NAMALWA (cell line): ENCODE data around the gene KCNJ6.

Experiments
- DNase-seq: peaks from one replicate; pipeline ENCODE4 v3.0.0-alpha.2; 2015; ENCODE audit warnings: low spot score

The KCNJ6 gene

DNA sequence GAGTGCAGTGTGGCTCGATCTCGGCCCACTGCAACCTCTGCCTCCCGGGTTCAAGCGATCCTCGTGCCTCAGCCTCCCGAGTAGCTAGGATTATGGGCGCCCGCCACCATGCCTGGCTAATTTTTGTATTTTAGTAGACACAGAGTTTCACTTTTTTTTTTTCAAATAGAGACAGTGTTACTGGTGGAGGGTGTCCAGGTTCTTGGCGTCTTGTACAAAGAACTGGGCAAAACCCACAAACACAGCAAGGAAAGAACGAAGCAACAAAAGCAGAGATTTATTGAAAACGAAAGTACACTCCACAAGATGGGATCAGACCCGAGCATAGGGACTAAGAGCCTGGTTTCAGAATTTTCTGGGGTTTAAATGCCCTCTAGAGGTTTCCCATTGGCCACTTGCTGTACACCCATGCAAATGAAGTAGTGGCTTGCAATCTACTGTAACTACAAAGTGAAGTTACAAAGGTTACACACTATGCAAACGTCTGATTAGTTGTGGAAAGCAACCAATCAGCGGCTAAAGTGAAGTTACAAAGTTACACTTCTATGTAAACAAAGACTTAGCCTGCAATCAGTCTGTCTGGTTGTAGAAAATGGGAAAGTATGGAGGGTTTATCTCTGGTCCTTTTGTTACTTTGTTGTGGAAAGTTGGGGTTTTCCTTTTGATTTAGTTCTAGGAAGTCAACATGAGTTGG lies 350.6 kb downstream of the KCNJ6 start:
- DNase-seq: no peak

DNA sequence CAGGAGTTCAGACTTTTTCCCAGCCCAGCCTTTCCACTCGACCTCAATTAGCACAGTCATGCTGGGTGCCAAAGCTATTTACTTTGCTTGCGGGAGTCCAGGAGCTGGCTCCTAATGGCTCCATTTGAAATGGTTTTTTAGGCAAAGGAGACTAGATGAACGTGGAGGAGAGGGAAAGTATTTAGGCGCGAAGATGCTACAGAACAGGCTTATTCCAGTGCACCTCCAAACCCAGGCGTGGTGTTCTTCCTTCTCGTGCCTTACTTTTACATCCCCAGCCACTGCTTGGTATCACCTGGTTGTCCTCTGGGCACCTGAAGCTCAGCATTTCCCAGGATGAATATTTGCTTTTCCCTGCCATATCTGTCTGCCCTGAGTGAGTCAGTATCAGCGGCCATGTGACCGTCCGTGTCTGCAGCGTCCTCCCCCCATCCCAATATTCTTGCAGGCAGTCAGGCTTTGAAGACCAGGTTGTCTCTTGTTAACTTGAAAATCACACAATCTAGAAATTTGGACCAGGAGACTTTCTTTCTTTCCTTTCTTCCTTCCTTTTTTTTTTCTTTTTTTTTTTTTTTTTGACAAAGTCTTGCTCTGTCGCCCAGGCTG lies 351.2 kb downstream of the KCNJ6 start:
- no peak for DNase-seq

DNA sequence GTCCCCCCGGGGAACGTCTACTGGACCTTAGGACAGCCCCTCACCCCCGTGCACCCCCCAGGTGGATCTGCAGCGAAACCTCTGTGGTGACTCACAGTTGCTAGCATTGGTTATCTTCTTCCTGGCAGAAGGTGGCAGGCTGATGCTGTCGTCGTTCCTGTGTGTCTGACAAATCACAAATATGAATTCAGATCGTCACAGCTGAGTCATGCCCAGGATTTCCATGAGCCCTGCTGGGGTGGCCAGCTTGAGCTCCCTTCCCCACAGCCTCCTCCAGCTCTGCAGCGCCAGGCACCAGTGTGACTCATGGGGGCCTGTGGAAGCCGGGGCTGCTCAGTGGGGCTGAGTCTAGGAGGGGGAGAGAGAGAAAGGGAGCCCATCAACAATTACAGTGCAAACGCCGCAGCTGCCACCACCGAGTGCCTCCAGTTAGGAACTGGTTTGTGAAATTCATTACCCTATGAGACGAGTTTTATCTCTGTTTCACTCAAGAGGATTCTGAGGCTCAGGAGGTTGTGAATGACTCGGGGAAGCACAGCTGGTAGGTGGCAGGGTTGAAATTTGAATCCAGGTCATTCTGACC lies 351.8 kb downstream of the KCNJ6 start:
- peak; percentile 75 for DNase-seq

GRCh38 chr21:37563641-37564340 lies 352.5 kb downstream of the KCNJ6 start:
- DNase-seq: peak; percentile 90

DNA sequence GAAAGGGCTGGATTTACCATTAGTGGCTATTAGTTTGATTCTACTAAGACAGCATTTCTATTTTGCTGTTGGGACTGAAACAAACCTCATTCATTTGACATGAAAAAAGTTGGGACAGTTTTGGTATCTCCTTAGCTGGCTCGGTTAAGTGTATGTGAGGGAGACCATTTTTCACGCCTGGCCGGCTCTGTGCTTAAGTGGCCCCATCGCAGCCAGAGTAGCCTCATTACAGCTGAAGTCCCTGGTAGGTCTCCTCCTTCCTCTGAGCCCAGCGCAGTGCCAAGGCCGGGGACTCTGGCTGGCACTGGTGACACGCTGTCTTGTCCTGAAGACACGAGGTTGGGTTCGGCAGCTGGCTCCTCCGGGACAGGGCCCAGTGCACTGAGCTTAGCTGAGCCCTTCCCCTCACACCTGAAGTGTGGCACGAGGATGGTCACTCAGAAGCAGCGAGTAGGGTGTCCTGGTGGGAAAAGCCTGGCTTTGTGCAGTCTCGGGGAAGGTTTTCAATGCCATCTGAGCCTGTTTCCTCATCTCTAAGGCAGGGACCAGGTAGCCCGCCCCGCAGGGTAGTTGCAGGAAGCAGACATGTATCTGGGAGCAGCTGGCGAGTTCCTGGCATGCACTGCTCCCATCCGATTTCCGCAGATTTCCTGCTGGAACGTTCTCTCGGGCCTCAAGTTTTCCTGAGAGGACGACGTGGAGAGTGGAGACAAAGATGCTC lies 353.2 kb downstream of the KCNJ6 start:
- DNase-seq: no peak

DNA sequence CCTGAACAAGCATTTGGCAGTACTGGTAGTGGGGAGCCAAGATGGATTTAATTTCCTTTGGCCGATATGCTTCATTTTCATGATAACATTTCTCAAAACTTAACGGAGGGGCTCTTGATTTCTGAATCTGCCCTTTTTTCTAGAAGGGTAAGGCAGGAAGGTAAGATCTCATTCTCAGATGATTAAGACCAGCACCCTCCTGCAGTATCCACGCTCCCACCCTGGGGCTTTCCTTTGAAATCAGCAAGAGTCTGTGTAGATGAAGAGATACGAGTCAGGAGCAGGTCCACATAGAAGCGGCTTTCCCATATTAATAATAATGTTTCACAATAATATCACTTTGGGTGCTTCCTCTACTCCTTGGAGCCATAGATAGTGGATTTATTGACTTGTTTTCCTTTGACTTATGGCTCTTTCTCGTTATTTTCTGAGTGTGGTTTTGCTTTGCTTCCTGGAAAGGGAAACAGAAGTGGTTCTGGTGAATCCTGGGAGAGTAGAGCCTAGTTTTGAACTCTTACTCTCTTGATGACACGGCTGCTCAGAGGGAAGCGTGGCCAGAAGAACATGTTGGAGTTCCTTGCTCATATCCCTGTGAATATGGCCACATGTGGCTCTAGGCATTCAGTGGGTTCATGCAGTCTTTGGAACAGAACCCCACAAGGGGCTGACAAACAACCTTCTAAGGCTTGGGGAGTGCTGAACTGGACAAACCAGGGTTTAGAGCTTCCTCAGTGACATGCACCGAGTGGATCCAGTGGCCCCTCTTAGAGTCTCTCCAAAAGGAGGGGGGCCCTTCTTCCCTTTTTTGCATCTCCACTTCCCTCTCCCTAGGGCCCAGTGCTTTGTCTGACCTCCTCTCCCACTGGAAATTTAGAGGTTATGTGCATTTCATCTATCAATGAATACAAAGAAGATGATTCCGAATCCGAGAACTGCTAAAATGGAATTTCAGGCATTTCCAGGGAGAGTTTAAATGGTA lies 354.0 kb downstream of the KCNJ6 start:
- DNase-seq: no peak

GRCh38 chr21:37561506-37561905 lies 354.8 kb downstream of the KCNJ6 start:
- DNase-seq: no peak

GRCh38 chr21:37560385-37560784 lies 355.9 kb downstream of the KCNJ6 start:
- no peak for DNase-seq

GRCh38 chr21:37558676-37559211 lies 357.5 kb downstream of the KCNJ6 start:
- DNase-seq: no peak
